ENCODE measurements around the gene TIMP2.
"Not testable (repeated sequence)": the region's sequence is repeated elsewhere in the genome, so short reads cannot be mapped to it uniquely, and the experiment has no call there.

TIMP2 gene

DNA sequence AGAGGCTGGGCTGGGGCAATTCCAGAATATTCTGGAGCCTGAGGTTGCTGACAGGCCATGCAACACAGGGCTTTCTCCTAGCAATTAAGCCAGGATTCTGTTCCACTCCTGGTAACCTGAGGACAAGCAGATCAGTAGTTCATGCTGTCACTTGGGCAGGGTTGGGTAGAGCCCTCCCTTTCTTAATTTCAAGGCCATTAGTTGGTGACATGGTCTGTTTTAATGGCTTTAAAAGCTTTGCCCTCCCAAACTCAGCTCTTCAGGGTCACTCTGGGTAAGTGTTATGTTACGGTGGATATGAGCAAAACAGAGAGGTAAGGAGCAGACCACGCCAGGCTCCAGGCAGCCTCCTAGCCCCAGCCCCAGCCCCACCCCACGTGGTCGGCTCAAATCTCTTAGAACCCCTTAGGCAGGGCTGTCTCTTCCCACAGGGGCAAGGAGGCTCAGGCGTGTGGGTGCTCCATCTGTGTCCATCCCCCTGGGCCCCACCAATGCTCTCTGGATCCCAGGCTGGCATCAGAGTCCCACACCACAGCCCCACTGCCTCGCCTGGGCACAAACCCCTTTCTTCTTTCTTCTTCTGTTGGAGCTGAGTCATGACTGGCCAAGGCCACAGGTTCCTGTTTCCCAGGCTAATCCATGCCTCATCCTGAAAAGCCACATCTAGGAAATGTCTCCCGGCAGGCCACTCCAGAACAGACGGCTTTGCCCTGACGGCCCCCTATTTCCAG, 49.7 kb downstream of the TIMP2 start:
- H3K27ac ChIP-seq (ENCODE audit: low read depth, low read length): no peak overlapping the region

DNA sequence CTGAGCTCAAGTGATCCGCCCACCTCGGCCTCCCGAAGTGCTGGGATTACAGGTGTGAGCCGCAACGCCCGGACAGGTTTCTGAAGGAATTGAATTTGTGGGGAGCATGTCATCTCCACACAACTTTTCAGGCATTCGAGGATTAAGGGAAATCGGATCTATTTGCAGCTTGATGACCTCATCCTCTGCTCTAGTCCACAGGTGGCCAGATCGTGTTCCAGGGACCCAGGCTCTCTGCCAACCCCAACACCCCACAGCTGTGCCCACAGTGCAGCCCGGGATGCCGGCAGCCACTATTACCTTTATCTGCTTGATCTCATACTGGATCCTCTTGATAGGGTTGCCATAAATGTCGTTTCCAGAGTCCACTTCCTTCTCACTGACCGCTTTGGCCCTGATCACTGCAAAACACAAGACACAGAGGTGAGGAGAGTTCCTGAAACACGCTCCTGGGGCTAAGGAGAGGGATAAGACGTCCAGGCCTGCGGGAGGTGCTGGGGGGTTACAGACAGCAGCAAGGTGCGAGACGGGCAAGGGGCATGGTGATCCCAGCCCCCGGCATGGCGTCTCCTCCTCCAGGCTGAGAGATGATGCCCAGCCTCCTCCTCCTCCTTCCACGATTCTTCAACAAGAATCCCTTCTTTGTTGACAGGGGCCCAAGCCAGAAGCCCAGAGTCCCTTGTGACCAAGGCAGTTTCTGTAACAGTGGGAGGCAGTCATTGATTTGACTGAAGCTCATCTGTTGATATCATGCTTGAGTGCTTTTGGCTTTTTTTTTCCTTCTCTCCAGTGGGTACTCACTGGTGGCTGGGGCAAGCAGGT, 51.5 kb downstream of the TIMP2 start:
- Histone ChIP-seq H3K36me3 (ENCODE audit: control insufficient read depth, insufficient read depth, low read length) (peaks cover 10% of the 10 kb centered on the region), H3K9ac (ENCODE audit: low read length) (no peak overlapping the region), H3K27ac (ENCODE audit: low read depth, low read length) (no peak overlapping the region), H3K9me3 (ENCODE audit: control insufficient read depth, insufficient read depth, low read depth, low read length) (no peaks in the 10 kb centered on the region), H3K27me3 (ENCODE audit: control insufficient read depth, insufficient read depth, low read length) (no peaks in the 10 kb centered on the region), H3K4me3 (ENCODE audit: low read depth, low read length) (no peak overlapping the region), H3K4me1 (ENCODE audit: control insufficient read depth, insufficient read depth, low read length) (no peaks in the 10 kb centered on the region; the same call in 1 of the 2 replicates)

More for the DNA sequence above, 49.7 kb downstream of the TIMP2 start:
- Histone ChIP-seq H3K9me3 (ENCODE audit: control insufficient read depth, insufficient read depth, low read depth, low read length) (no peaks in the 10 kb centered on the region), H3K4me3 (ENCODE audit: low read depth, low read length) (no peak overlapping the region), H3K9ac (ENCODE audit: low read length) (no peak overlapping the region), H3K27me3 (ENCODE audit: control insufficient read depth, insufficient read depth, low read length) (no peaks in the 10 kb centered on the region), H3K4me1 (ENCODE audit: control insufficient read depth, insufficient read depth, low read length) (peaks cover 6% of the 10 kb centered on the region), H3K36me3 (ENCODE audit: control insufficient read depth, insufficient read depth, low read length) (peaks cover 7% of the 10 kb centered on the region)

- H3K4me1 ChIP-seq (ENCODE audit: control insufficient read depth, insufficient read depth, low read length): no peaks in the 10 kb centered on the region; the same call in 1 of the 2 replicates
Observed at GRCh38 chr17:78872486-78872885, 52.7 kb downstream of the TIMP2 start.

DNA sequence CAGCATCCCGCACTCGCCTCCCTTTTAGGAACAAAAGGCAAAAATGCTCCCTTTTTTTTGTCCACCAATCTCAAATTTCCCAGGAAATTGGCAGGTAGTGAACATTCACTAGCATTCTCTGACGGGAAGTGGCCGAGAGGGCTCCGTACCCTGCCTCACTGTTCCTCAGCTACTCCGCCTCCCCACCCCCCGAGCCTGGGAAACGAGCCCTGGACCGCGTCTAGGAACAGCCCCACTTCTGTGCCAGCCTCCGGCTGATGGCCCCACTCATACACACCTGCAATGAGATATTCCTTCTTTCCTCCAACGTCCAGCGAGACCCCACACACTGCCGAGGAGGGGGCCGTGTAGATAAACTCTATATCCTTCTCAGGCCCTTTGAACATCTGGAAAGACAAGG, 54.6 kb downstream of the TIMP2 start:
- H3K9me3 ChIP-seq (ENCODE audit: control insufficient read depth, insufficient read depth, low read depth, low read length): no peaks in the 10 kb centered on the region
- H3K9ac ChIP-seq (ENCODE audit: low read length): no peak overlapping the region
- no peak overlapping the region for H3K27ac ChIP-seq (ENCODE audit: low read depth, low read length)
- no peaks in the 10 kb centered on the region for H3K27me3 ChIP-seq (ENCODE audit: control insufficient read depth, insufficient read depth, low read length)
- peaks cover 12% of the 10 kb centered on the region for H3K36me3 ChIP-seq (ENCODE audit: control insufficient read depth, insufficient read depth, low read length)
- H3K4me1 ChIP-seq (ENCODE audit: control insufficient read depth, insufficient read depth, low read length): peaks cover 3% of the 10 kb centered on the region; the same call in 1 of the 2 replicates
- no peak overlapping the region for H3K4me3 ChIP-seq (ENCODE audit: low read depth, low read length)

More at GRCh38 chr17:78872486-78872885, 52.7 kb downstream of the TIMP2 start:
- Histone ChIP-seq H3K9me3 (ENCODE audit: control insufficient read depth, insufficient read depth, low read depth, low read length) (no peaks in the 10 kb centered on the region), H3K27me3 (ENCODE audit: control insufficient read depth, insufficient read depth, low read length) (no peaks in the 10 kb centered on the region), H3K36me3 (ENCODE audit: control insufficient read depth, insufficient read depth, low read length) (peaks cover 12% of the 10 kb centered on the region), H3K9ac (ENCODE audit: low read length) (no peak overlapping the region), H3K27ac (ENCODE audit: low read depth, low read length) (no peak overlapping the region), H3K4me3 (ENCODE audit: low read depth, low read length) (no peak overlapping the region)

GRCh38 chr17:78868391-78868790, 56.8 kb downstream of the TIMP2 start:
- Histone ChIP-seq H3K9me3 (ENCODE audit: control insufficient read depth, insufficient read depth, low read depth, low read length) (no peaks in the 10 kb centered on the region), H3K27me3 (ENCODE audit: control insufficient read depth, insufficient read depth, low read length) (no peaks in the 10 kb centered on the region), H3K4me3 (ENCODE audit: low read depth, low read length) (no peak overlapping the region), H3K27ac (ENCODE audit: low read depth, low read length) (no peak overlapping the region), H3K9ac (ENCODE audit: low read length) (no peak overlapping the region), H3K36me3 (ENCODE audit: control insufficient read depth, insufficient read depth, low read length) (peaks cover 12% of the 10 kb centered on the region), H3K4me1 (ENCODE audit: control insufficient read depth, insufficient read depth, low read length) (peaks cover 3% of the 10 kb centered on the region; the same call in 1 of the 2 replicates)

DNA sequence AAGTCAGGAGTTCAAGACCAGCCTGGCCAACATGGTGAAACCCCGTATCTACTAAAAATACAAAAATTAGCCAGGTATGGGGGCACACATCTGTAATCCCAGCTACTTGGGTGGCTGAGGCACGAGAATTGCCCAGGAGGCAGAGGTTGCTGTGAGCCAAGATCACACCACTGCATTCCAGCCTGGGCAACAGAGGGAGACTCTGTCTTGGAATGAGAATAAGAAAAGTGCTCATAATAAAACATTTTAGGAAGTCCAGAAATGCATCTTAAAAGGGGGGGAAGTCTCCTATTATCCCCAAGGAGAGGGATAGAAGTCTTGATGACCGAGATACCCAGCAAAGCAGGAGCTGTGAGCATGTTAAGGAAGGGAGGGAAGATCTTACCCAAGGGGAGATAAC, 58.1 kb downstream of the TIMP2 start:
- H3K9ac ChIP-seq (ENCODE audit: low read length); H3K4me1 ChIP-seq (ENCODE audit: control insufficient read depth, insufficient read depth, low read length); H3K9me3 ChIP-seq (ENCODE audit: control insufficient read depth, insufficient read depth, low read depth, low read length); H3K36me3 ChIP-seq (ENCODE audit: control insufficient read depth, insufficient read depth, low read length); H3K4me3 ChIP-seq (ENCODE audit: low read depth, low read length); H3K27ac ChIP-seq (ENCODE audit: low read depth, low read length); H3K27me3 ChIP-seq (ENCODE audit: control insufficient read depth, insufficient read depth, low read length): not testable (repeated sequence)

DNA sequence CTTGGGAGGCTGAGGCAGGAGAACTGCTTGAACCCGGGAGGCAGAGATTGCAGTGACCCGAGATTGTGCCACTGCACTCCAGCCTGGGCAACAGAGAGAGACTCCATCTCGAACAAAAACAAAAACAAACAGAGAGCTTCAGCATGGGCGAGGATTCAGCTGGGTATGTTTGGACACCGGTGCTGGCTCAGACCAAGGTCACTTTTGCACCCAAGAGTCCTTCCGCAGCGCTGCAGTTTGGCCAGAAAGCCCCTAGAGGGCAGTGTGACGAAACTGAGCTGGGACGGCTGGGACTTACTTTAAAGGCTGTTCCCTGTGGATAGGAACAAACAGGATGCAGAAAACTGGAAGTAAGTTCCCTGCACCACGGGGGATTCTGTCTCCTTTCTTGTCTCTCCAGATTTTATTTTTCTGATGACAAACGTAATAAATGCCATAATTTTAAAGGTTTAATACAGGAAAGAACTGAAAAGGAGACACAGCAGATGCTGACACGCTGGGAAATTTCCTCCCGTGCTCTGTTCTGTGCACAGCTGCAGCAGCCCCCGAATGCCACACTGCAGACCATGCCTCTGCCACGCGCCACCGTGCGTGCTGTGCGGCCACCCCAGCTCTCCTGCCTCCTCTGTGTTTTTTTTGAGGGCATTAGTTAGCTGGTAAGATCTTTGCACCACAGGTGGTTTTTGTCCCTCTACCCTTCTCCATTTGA, 59.4 kb downstream of the TIMP2 start:
- Histone ChIP-seq H3K27me3 (ENCODE audit: control insufficient read depth, insufficient read depth, low read length) (no peaks in the 10 kb centered on the region), H3K27ac (ENCODE audit: low read depth, low read length) (no peak overlapping the region), H3K36me3 (ENCODE audit: control insufficient read depth, insufficient read depth, low read length) (peaks cover 8% of the 10 kb centered on the region; the same call in 1 of the 2 replicates), H3K4me1 (ENCODE audit: control insufficient read depth, insufficient read depth, low read length) (peaks cover 3% of the 10 kb centered on the region; the same call in 1 of the 2 replicates), H3K9ac (ENCODE audit: low read length) (no peak overlapping the region), H3K4me3 (ENCODE audit: low read depth, low read length) (no peak overlapping the region), H3K9me3 (ENCODE audit: control insufficient read depth, insufficient read depth, low read depth, low read length) (no peaks in the 10 kb centered on the region)

DNA sequence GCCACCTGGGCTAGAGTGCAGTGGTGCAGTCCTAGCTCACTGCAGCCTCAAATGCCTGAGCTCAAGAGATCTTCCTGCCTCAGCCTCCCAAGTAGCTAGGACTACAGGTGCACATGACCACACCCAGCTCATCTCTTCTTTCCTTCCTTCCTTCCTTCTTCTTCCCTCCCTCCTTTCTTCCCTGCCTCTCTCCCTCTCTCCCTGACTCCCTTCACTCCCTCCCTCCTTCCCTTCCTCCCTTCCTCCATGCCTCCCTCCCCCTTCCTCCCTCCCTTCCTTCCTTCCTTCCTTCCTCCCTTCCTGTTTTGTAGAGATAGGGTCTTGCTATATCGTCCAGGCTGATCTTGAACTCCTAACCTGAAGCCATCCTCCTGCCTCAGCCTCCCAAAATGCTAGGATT, 61.1 kb downstream of the TIMP2 start:
- Histone ChIP-seq H3K36me3 (ENCODE audit: control insufficient read depth, insufficient read depth, low read length) (peaks cover 3% of the 10 kb centered on the region; the same call in 1 of the 2 replicates), H3K27ac (ENCODE audit: low read depth, low read length) (no peak overlapping the region), H3K9me3 (ENCODE audit: control insufficient read depth, insufficient read depth, low read depth, low read length) (no peaks in the 10 kb centered on the region), H3K4me3 (ENCODE audit: low read depth, low read length) (no peak overlapping the region), H3K9ac (ENCODE audit: low read length) (no peak overlapping the region), H3K27me3 (ENCODE audit: control insufficient read depth, insufficient read depth, low read length) (no peaks in the 10 kb centered on the region), H3K4me1 (ENCODE audit: control insufficient read depth, insufficient read depth, low read length) (peaks cover 3% of the 10 kb centered on the region; the same call in 1 of the 2 replicates)

DNA sequence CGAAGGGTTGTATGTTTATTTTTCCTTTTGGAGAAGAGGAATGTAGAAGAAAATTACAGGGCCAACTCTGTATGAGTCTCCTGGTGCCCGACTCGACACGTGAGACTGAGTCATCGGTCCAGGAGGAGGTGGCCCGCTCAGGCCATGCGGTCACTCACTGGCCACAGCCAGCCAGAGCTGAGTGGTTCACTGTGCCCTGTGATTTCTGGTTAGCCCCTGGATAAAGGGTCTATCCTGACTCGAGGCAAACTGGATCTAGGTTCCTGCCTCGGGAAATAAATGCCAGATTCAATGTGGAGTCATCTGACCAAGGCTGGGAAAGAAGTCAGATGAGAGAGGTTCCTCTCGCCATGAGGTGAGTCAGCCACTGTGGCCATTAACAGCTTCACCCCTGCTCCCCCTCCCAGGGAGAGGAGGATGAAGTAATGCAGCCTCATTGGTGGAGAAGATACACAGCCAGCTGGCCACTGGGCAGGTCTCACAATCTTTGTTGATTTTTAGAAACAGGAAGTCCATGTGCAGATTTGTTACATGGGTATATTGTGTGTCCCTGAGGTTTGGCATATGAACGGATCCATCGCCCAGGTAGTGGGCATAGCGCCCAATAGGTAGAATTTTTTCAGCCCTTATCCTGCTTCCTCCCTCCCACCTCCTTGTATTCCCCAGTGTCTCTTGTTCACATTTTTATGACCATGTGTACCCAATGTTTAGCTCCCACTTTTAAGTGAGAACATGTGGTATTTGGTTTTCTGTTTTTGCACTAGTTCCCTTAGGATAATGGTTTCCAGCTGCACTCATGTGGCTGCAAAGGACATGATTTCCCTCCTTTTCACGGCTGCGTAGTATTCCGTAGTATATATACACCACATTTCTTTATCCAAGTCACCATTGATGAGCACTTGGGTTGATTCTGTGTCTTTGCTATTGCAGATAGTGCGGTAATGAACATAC, 62.8 kb downstream of the TIMP2 start:
- Histone ChIP-seq H3K27ac (ENCODE audit: low read depth, low read length) (no peak overlapping the region), H3K36me3 (ENCODE audit: control insufficient read depth, insufficient read depth, low read length) (no peaks in the 10 kb centered on the region; the same call in 1 of the 2 replicates), H3K4me1 (ENCODE audit: control insufficient read depth, insufficient read depth, low read length) (peaks cover 3% of the 10 kb centered on the region; the same call in 1 of the 2 replicates), H3K9me3 (ENCODE audit: control insufficient read depth, insufficient read depth, low read depth, low read length) (no peaks in the 10 kb centered on the region), H3K9ac (ENCODE audit: low read length) (no peak overlapping the region), H3K4me3 (ENCODE audit: low read depth, low read length) (no peak overlapping the region), H3K27me3 (ENCODE audit: control insufficient read depth, insufficient read depth, low read length) (no peaks in the 10 kb centered on the region)

DNA sequence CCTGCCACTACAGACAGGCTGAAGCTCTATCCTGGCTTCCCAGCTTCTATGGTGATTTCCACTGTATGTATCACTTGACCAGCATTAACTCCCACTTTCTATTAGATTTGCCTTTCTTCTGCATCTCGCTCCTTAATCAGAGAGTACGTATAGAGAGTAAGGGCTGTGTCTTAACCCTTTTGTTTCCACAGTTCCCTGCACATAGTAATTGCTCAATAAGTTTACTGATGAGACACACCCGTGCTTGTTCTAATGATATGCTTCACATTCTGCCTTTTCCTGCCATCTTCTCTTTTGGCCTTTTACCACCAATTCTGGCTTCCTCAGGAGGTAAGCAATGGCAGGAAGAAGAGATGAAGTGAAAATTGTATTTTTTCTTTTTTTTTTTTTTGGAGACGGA, 64.0 kb downstream of the TIMP2 start:
- H3K27ac ChIP-seq (ENCODE audit: low read depth, low read length): no peak overlapping the region

More for the DNA sequence above, 64.0 kb downstream of the TIMP2 start:
- Histone ChIP-seq H3K4me1 (ENCODE audit: control insufficient read depth, insufficient read depth, low read length) (peaks cover 3% of the 10 kb centered on the region; the same call in 1 of the 2 replicates), H3K36me3 (ENCODE audit: control insufficient read depth, insufficient read depth, low read length) (no peaks in the 10 kb centered on the region; the same call in 1 of the 2 replicates), H3K27me3 (ENCODE audit: control insufficient read depth, insufficient read depth, low read length) (no peaks in the 10 kb centered on the region), H3K4me3 (ENCODE audit: low read depth, low read length) (no peak overlapping the region), H3K9ac (ENCODE audit: low read length) (no peak overlapping the region), H3K9me3 (ENCODE audit: control insufficient read depth, insufficient read depth, low read depth, low read length) (no peaks in the 10 kb centered on the region)
